HG03378 (cell line): ENCODE data around the gene WDR64.

Source experiments
- ATAC-seq: cut with Tn5 transposase; IDR thresholded peaks from one replicate; pipeline ENCODE4 v1.9.1; 2021; ENCODE audit warnings: mild to moderate bottlenecking, moderate library complexity; ENCODE audit not compliant: unreplicated experiment

Gene WDR64

GRCh38 chr1:241652012-241652411 is at the start of gene WDR64:
Gene WDR64 (plus strand): TSS chr1:241652281. CDS start chr1:241652485, 204 bp downstream.
- no peak for ATAC-seq

DNA sequence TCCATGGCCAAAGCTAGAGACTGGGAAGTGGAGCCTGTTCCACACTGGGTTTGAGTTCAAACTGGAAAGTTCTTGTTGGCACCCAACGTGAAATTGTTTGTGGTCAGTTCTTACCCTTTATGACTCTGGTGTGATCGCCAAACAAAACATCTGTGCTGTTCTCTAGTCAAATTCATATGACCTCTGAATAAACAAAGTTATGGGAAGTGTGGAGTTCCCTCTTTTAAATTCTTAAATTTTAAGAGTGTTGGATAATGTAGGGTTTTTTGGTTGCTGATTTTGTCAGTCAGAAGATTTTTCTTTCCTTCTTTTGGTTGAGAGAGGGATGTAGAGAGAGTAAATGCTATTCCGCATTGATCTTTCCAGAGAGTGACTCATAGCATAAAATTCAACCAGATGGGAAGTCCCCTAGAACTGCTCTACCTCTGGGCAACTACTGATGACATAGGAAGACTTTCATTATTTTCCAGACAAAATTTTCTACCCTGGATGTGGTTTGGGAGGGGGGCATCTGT is 48.3 kb upstream of the WDR64 start:
- ATAC-seq: no peak

DNA sequence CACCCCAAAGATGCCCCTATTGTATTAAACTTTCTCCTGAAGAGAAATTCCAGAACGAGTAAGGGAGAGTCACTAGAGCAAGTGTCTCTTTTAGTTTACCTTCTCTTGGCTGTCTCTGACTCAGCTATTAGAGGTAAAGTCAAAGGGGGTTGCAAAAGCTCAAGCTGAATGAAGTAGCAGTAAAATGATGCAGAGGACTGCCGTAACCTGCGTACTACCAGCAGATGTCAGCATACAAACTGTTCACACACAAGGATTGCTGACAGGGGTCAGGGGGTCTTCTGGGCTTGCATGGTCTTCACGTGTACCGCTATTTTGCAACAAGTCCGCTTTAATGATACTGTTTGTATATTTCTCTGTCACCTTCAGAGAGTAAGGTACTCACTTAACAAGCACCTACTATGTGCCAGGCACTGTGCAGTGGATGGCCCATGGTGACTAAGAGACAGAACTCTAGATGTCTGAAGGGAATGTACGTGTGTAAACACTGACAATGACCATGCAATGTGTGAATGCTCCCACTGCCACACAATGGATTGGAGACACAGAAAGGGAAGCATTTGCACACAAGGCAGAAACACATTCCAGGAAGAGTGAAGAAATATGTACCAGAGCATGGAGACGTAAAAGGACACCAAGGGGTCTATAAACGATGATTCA is 46.8 kb upstream of the WDR64 start:
- ATAC-seq: no peak

GRCh38 chr1:241606544-241606943 is 45.5 kb upstream of the WDR64 start:
- no peak for ATAC-seq

- ATAC-seq: no peak
These were observed 44.6 kb upstream of the WDR64 start for GRCh38 chr1:241607497-241607896.

DNA sequence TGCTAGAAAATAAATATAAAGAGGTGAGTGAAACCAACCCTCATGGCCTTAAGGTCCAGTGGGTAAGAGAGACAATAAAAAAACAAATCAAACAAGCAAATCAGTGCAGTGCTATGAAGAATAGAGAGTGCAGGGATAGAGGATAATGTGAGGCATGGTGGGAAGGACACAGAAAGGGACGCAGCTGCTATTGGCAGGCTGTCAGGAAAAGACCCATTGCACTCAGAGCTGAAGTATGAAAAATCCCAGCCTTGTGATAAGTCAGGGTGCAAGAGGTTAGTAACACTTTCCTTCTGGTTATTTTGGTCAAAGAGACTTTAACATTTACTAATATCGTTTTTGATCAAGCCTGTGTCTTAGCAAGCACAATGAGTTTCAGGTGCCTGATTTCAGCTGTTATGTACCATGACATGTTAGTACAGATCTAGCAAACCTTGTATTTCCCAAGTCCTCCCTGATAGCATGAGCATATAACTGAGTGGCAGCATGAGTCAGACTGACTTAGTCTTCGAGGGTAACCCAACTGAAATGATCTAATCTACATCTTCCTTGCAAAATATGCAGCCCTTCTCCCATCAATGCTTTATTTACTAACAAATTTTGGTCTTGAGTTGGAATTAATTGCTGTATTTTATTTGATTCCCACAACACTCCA is 43.6 kb upstream of the WDR64 start:
- no peak for ATAC-seq

DNA sequence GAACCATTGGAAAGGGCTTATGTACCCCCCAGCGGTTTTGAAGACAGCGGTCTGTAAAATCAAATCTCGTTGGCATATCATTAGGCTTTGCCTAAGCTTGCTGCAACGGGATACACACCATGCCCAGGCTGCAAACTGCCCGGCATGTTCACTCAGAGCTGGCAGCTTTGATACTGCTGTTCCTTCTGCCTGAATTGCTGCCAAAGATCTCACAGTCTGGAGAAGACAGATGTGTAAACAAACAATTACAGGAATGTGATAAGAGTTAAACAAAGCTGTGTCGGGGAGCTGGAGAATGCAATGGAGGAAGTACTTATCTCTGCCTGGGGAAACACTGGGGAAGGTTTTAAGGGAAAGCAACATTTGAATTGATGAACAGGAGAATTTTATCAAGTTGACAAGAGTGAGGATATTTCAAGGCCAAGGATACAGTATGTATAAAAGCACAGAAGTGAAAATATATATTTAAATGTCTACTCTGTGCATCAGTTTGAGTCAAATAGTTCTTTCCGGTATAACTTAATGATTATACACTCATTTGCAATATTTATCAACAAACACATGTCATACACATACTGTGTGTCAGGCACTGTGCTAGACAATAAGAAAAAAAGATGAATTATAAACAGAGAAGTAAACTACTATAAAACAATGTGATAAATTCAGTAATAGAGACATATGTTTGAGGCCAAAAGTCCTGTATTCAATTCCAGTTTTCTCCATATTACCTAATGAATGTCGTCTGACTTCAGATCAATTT is 41.8 kb upstream of the WDR64 start:
- ATAC-seq: no peak

DNA sequence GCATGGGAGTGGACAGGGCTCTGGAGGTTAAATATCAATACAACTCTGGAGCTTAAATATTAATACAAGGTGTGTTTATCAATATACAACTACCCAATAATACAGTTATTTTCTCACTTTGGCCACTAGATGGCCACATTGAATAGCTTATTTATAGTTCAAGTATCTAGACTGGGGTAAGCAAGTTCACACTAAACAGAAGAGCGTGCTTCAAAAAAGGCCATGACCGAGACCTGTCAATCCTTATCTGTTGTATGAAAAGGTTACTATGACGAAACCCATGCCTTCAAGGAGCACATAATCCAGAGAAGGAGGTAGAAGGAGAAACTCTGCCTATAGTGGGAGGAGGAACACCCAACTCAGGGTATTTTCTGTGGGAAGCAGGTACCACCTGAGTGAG is 41.0 kb upstream of the WDR64 start:
- ATAC-seq: peak; percentile 95

DNA sequence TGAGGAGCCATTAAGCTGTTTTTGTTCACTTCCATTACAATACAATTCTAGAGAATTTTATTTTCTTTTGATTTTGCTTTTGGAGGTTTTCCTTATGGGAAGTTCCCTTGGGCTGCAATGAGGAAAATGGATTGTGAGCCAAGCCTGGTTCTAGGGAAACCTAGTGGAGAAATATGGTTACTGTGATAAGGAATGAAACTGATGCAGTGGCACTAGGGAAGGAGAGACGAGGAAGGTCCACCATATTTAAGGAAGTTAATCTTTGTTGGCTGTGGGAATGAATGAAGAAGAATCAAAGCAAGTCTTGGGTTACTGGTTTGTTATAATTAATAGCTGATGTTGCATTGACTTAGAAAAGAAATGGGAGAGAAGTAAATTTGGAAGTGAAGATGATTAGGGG is 40.3 kb upstream of the WDR64 start:
- no peak for ATAC-seq

- no peak for ATAC-seq
These were observed 39.3 kb upstream of the WDR64 start for GRCh38 chr1:241612533-241613477.

DNA sequence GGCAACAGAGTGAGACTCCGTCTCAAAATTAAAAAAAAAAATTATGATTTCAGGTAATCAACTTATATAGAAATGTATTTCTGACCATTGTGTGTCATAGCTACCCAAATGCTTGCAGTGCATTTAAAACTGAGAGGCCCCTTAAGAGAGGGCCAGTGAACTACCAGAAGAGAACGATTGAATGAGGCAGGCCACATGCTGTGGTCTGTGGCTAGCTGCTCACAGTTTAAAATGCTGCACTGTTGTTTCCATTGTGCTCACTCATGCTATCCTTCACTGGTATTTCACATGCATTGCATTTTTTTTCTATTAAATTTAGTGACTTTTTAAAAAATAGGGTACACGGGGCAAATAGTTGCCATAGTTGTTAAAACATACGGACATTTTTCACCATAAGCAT is 37.9 kb upstream of the WDR64 start:
- ATAC-seq: no peak

DNA sequence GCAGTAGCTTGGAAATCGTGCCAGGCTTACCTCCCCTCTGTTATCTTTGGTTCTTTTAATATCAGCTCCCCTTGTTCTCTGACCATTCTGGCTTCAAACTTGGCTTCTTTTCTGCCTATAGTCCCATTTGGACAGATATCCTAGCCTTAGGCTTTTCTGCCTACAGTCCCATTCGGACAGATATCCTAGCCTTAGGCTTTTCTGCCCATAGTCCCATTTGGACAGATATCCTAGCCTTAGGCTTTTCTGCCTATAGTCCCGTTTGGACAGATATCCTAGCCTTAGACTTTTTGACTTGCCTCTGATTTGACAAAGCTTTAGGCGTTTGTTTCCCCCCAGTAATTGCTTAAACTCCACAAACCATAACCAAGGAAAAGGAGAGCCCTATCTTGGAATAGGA is 37.5 kb upstream of the WDR64 start:
- ATAC-seq: no peak

DNA sequence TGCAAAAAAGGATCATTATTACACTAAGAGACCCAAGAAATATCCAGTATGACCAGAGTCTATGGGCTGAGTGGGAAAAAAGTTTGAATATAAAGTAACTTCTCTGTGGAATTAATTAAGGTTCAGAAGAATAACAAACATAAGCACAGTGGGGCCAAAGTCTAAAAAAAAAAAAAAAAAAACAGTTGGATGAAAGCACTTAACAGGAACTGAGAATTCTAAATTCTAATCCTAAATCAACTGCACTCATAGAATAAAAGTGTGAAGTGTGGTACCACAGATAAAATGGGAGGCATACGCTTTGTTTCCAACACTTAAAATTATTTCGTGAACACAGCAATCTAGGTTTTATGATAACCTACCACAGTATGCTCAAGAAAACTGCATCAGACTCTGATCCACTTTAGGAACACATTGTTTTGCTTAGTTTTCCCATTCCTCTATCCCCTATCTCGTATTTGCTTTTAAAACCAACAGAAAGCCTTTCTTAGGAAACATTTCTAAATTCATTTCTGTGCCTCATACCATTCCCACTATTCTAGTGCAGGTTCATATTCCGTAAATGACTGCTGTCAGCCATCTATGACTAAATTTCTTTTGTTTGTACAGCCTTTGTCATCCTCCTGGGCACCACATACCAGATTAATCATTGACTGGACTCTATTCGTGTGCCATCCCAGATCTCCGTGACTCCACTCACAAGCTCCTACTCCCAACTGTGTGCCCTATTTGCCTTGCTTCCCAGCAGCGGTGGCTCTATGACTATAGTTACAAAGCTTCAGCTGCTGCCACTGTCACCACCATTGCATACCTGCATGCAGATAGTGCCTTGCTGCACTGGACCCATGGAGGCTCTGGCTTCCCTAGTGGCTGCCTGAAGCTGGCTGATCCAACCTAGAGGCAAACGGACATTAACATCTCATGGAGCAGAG is 36.8 kb upstream of the WDR64 start:
- ATAC-seq: no peak

DNA sequence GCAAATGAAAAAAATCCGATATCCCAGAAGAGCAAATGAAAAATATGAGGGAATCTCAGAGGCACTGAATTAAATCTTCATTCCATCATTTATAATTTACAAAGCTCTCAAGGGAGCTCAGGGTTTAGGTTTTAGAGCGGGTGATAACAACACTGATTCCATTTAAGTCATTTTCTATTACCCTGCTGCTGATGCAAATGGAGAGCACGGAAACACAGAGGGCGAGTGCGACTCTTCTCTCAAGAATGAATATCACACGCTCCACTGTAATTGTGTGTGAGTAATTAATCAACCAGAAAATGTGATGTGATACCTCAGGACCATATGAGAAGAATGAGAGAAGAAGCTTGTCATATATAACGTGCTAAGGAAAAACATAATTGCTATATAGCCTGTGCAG is 34.7 kb upstream of the WDR64 start:
- no peak for ATAC-seq

DNA sequence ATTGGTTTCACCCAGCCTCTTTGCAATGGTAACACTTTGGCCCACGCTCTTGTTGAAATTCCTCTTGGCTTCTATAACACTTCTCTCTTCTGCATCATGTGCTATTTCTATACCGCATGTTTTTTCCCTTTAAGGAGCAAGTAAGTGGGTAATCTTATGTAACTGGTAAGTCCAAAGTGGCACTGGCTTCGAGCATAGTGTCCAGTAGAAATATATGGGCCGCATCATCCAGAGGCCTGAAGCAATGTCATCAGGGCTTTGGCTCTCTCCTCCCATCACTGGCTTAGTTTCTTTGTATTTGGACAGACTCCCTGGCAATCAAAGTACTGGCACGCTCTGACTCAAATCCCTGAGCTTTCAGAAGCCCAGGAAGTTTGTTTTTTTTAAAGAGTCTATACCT is 29.4 kb upstream of the WDR64 start:
- ATAC-seq: no peak

GRCh38 chr1:241624935-241625334 is 27.1 kb upstream of the WDR64 start:
- ATAC-seq: no peak

GRCh38 chr1:241627453-241628259 is 24.4 kb upstream of the WDR64 start:
- ATAC-seq: peak; percentile 90

GRCh38 chr1:241630005-241630404 is 22.1 kb upstream of the WDR64 start:
- ATAC-seq: no peak

DNA sequence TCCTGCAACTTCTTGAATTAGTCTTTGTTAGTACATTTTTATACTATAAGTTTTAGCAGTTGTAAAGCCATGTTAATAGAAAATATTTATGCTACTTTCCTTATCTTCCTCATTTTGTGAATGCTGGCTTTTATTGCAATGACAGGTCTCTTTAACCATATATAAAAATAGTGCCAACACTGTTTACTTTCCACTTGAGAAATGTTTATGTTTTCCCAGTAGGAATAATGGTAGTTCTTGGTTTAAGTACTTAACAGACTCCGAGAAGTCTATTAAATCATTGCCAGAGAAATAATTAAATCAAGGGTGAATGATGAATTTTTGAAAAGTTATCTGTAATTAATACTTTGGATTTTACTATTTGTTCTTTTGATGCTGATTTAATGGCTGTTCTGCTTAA is 21.6 kb upstream of the WDR64 start:
- ATAC-seq: no peak
